Activated CD4-positive, alpha-beta T cell treated with anti-CD3 and anti-CD28 coated beads for 36 hours (primary cell): Measurements from ENCODE around the gene RAB8A. TPM values are rescaled to one million over a fixed set of nuclear protein-coding genes. Genes with fewer than 3 reads are reported as not detected.
A peak's percentile ranks its signal among the peaks of the same experiment; 100 is the strongest.

ENCODE experiments used
- ATAC-seq: fragments of 200-7000 bp; cut with Tn5 transposase; one replicate; pipeline ENCODE4 v1.10.0; 2021; ENCODE audit warnings: mild to moderate bottlenecking, moderate library complexity
- CTCF ChIA-PET: fragments of 350-600 bp; sonication (Branson Sonifier 250); formaldehyde crosslinking; loops from one replicate; lab custom pipeline; 2021; ENCODE audit warnings: antibody characterized with exemption; lab: Charles Lee
- POLR2A ChIA-PET: fragments of 350-600 bp; sonication (Branson Sonifier 250); formaldehyde crosslinking; loops from one replicate; lab custom pipeline; 2021; ENCODE audit warnings: antibody characterized with exemption, inconsistent platforms; lab: Charles Lee
- DNase-seq: peaks from one replicate; pipeline ENCODE4 v3.0.0-alpha.2; 2020
- H3K27ac Mint-ChIP-seq: one replicate; pipeline ENCODE4 v1.8.0; 2021; ENCODE audit warnings: mixed read lengths
- H3K27me3 Mint-ChIP-seq: one replicate; pipeline ENCODE4 v1.8.0; 2021; ENCODE audit warnings: mixed read lengths
- H3K36me3 Mint-ChIP-seq: one replicate; pipeline ENCODE4 v1.8.0; 2021; ENCODE audit warnings: low read depth, mixed read lengths
- H3K4me1 Mint-ChIP-seq: one replicate; pipeline ENCODE4 v1.8.0; 2021; ENCODE audit warnings: mixed read lengths
- H3K4me3 Mint-ChIP-seq: one replicate; pipeline ENCODE4 v1.8.0; 2021; ENCODE audit warnings: mild to moderate bottlenecking, moderate library complexity, mixed read lengths
- H3K9me3 Mint-ChIP-seq: one replicate; pipeline ENCODE4 v1.8.0; 2021; ENCODE audit warnings: low read depth, mixed read lengths
- intact Hi-C, 2 experiments: fragments of 100-400 bp; cut with DNase I in 1 of 2; cut with micrococcal nuclease in 1 of 2; formaldehyde crosslinking; loops; one replicate each; pipeline versions ENCODE4 v1.14.2 to v1.15.1; 2022 to 2024; cut with DNase I, micrococcal nuclease
- total RNA-seq, 2 experiments: library from RNA; stranded (reverse); gene quantifications; one replicate each; pipeline ENCODE4 v1.2.3, GENCODE V29; 2021

RAB8A gene
- total RNA-seq, 2 experiments from 2014 or later, result 165 to 218 TPM

DNA sequence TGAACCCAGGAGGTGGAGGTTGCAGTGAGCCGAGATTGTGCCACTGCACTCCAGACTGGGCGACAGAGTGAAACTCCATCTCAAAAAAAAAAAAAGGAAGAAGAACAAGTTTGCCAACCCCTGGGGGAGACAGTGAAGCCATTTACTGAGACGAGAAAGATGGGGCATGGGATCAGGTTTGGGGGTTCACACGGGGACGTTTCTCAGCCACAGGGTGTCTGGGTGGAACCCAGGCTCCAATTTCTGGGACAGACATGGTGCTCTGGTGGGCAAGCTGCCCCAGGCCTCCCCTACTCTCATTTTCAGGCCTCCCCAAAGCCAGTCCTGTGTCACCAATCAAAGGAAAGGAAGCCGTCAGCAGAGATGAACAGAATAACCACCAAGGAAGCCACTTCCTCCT is 45.2 kb downstream of the RAB8A start:
- H3K27me3 Mint-ChIP-seq, result no peaks in the 10 kb centered on the region
- peaks cover 17% of the 10 kb centered on the region for H3K4me1 Mint-ChIP-seq
- H3K9me3 Mint-ChIP-seq, result no peaks in the 10 kb centered on the region
- DNase-seq (no peak), ATAC-seq (no peak)
- POLR2A ChIA-PET, result no interaction called here
- H3K36me3 Mint-ChIP-seq, result peaks cover 44% of the 10 kb centered on the region
- H3K4me3 Mint-ChIP-seq, result no peak overlapping the region
- CTCF ChIA-PET, result no interaction called here
- no peak overlapping the region for H3K27ac Mint-ChIP-seq
- intact Hi-C loops, result no loop called here

GRCh38 chr19:16157601-16158000 is 45.9 kb downstream of the RAB8A start:
- Mint-ChIP-seq H3K36me3 (peaks cover 41% of the 10 kb centered on the region), H3K9me3 (no peaks in the 10 kb centered on the region), H3K27me3 (no peaks in the 10 kb centered on the region), H3K4me3 (no peak overlapping the region), H3K27ac (no peak overlapping the region), H3K4me1 (peaks cover 18% of the 10 kb centered on the region)
- no peak for DNase-seq
- no peak for ATAC-seq
- POLR2A ChIA-PET, result no interaction called here
- CTCF ChIA-PET, result no interaction called here
- intact Hi-C loops, result no loop called here

DNA sequence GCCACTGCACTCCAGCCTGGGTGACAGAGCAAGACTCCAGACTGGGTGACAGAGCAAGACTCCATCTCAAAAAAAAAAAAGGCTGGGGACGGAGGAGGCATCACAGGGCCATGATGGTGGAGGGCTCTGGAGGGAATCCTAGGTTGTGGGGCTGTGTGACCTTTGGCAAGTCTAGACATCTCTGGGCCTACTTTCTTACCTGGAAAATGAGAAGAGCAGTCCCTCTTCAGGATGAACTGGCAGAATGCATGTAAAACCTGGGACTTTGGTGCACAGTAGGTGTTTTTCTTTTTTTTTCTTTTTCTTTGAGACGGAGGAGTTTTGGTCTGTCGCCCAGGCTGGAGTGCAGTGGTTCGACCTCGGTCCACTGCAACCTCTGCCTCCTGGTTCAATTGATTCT is 48.0 kb downstream of the RAB8A start:
- Mint-ChIP-seq H3K27ac (no peak overlapping the region), H3K27me3 (no peaks in the 10 kb centered on the region), H3K36me3 (peaks cover 24% of the 10 kb centered on the region), H3K4me1 (peaks cover 18% of the 10 kb centered on the region), H3K9me3 (no peaks in the 10 kb centered on the region), H3K4me3 (no peak overlapping the region)
- no peak for ATAC-seq
- intact Hi-C loops, result loop anchor here in 1 of 2 experiments (2.0 to 5.0 kb wide), 2 partner anchors 89 to 117 kb away; no protein-coding TSS in a partner anchor
- POLR2A ChIA-PET, result no interaction called here
- DNase-seq, result no peak
- CTCF ChIA-PET, result no interaction called here

GRCh38 chr19:16160445-16160942 is 48.8 kb downstream of the RAB8A start:
- ChIA-PET CTCF (interaction anchor here (0.6 to 1.3 kb wide), 4 partner anchors 9 to 119 kb away, joined by 3 to 5 read pairs (median 4); no protein-coding TSS in a partner anchor), POLR2A (no interaction called here)
- ATAC-seq, result peak; percentile 20
- intact Hi-C loops, result loop anchor here in 1 of 2 experiments (2.0 to 5.0 kb wide), 2 partner anchors 90 to 118 kb away; no protein-coding TSS in a partner anchor
- Mint-ChIP-seq H3K27me3 (no peaks in the 10 kb centered on the region), H3K9me3 (no peaks in the 10 kb centered on the region), H3K4me1 (peaks cover 18% of the 10 kb centered on the region), H3K4me3 (no peak overlapping the region), H3K36me3 (peaks cover 16% of the 10 kb centered on the region), H3K27ac (peak overlapping the region; percentile 60)
- no peak for DNase-seq

GRCh38 chr19:16160943-16161560 is 49.4 kb downstream of the RAB8A start:
- H3K9me3 Mint-ChIP-seq, result no peaks in the 10 kb centered on the region
- peaks cover 13% of the 10 kb centered on the region for H3K36me3 Mint-ChIP-seq
- H3K27me3 Mint-ChIP-seq, result no peaks in the 10 kb centered on the region
- CTCF ChIA-PET, result interaction anchor here (0.6 to 1.3 kb wide), 6 partner anchors 9 to 120 kb away, joined by 3 to 5 read pairs (median 4); no protein-coding TSS in a partner anchor
- ATAC-seq (peak; percentile 86), DNase-seq (peak; percentile 73)
- H3K27ac Mint-ChIP-seq, result peak overlapping the region; percentile 60
- intact Hi-C loops, result loop anchor here (1.0 to 5.0 kb wide), 3 partner anchors 42 to 119 kb away; no protein-coding TSS in a partner anchor
- H3K4me1 Mint-ChIP-seq, result peaks cover 18% of the 10 kb centered on the region
- peak overlapping the region; percentile 28 for H3K4me3 Mint-ChIP-seq
- POLR2A ChIA-PET, result interaction anchor here (0.5 to 1.2 kb wide), 4 partner anchors 34 to 665 kb away, joined by 3 to 10 read pairs (median 3); no protein-coding TSS in a partner anchor

DNA sequence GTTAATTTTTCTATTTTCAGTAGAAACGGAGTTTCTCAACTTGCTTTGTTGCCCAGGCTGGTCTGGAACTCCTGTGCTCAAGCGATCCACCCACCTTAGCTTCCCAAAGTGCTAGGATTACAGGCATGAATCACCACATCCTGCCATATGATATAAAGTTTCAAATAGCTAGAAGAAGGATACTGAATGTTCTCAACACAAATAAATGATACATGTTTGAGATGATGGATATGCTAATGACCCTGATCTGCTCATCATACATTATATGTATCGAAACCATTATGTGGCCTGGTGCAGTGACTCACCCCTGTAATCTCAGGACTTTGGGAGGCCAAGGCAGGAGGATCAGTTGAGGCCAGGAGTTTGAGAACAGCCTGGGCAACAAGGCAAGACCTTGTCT is 50.2 kb downstream of the RAB8A start:
- ATAC-seq (peak; percentile 54), DNase-seq (peak; percentile 63)
- POLR2A ChIA-PET, result interaction anchor here (0.5 to 1.2 kb wide), 6 partner anchors 35 to 1747 kb away, joined by 3 to 10 read pairs (median 4); no protein-coding TSS in a partner anchor
- H3K27me3 Mint-ChIP-seq, result no peaks in the 10 kb centered on the region
- CTCF ChIA-PET, result interaction anchor here (0.6 to 1.3 kb wide), 7 partner anchors 8 to 185 kb away, joined by 3 to 4 read pairs (median 3); no protein-coding TSS in a partner anchor
- H3K27ac Mint-ChIP-seq, result no peak overlapping the region
- peaks cover 18% of the 10 kb centered on the region for H3K4me1 Mint-ChIP-seq
- no peaks in the 10 kb centered on the region for H3K9me3 Mint-ChIP-seq
- intact Hi-C loops, result loop anchor here (1.0 to 5.0 kb wide), 3 partner anchors 43 to 120 kb away; no protein-coding TSS in a partner anchor
- no peak overlapping the region for H3K4me3 Mint-ChIP-seq
- H3K36me3 Mint-ChIP-seq, result peaks cover 9% of the 10 kb centered on the region

DNA sequence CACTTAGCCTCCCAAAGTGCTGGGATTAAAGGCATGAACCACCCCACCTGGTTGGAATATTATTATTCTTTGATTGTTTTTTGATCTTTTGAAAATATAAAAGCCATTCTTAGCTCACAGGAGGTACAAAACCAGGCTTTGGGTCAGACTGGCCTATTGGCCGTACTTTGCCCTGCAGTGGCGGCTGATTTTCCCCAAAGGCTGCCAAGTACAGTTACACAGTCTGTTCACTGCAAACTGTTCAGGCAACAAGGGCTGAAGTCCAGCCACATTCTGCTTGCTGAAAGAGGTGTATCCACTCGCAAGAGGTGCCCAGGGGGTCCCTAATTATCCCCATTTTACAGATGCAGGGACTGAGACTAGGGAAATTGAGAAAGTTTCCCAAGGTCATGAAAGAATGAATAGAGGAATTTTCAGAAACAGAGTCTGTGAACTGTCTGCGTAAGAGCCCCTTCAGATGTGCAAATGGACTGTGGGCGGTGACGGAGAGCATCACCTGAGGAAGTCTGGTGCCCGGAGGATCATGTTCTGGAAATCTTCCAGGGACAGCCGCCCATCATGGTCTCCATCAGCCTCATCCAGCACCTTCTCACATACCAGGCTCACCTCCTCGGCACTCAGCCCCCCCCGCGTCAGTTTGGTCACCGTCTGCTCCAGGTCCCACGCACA is 52.7 kb downstream of the RAB8A start:
- no peaks in the 10 kb centered on the region for H3K36me3 Mint-ChIP-seq
- no peaks in the 10 kb centered on the region for H3K9me3 Mint-ChIP-seq
- no peak overlapping the region for H3K4me3 Mint-ChIP-seq
- DNase-seq (no peak), ATAC-seq (no peak)
- POLR2A ChIA-PET, result no interaction called here
- H3K27me3 Mint-ChIP-seq, result no peaks in the 10 kb centered on the region
- H3K4me1 Mint-ChIP-seq, result peaks cover 21% of the 10 kb centered on the region
- CTCF ChIA-PET, result no interaction called here
- intact Hi-C loops, result loop anchor here in 1 of 2 experiments (5.0 kb wide), 1 partner anchor 122 kb away; no protein-coding TSS in a partner anchor
- H3K27ac Mint-ChIP-seq, result no peak overlapping the region

- no peak for DNase-seq
- POLR2A ChIA-PET, result no interaction called here
- H3K9me3 Mint-ChIP-seq, result no peaks in the 10 kb centered on the region
- peaks cover 9% of the 10 kb centered on the region for H3K4me1 Mint-ChIP-seq
- CTCF ChIA-PET, result no interaction called here
- no peaks in the 10 kb centered on the region for H3K27me3 Mint-ChIP-seq
- H3K36me3 Mint-ChIP-seq, result no peaks in the 10 kb centered on the region
- H3K27ac Mint-ChIP-seq, result no peak overlapping the region
- intact Hi-C loops, result no loop called here
- no peak for ATAC-seq
- H3K4me3 Mint-ChIP-seq, result no peak overlapping the region
These were observed 54.7 kb downstream of the RAB8A start for GRCh38 chr19:16166417-16166816.

DNA sequence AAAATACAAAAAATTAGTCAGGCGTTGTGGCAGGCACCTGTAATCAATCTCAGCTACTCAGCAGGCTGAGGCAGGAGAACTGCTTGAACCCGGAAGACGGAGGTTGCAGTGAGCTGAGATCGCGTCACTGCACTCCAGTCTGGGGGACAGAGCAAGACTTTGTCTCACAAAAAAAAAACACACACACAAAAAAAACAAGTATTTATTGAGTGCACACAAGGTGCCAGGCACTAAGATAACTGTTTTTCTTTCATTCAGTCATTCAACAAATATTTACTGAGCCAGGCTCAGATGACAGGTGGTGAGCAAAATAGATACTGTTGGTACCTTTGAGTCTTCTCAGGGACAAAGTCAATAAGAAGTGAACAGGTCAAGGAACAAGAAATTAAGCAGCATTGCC is 55.4 kb downstream of the RAB8A start:
- H3K4me3 Mint-ChIP-seq, result no peak overlapping the region
- no peak overlapping the region for H3K27ac Mint-ChIP-seq
- peaks cover 3% of the 10 kb centered on the region for H3K4me1 Mint-ChIP-seq
- H3K9me3 Mint-ChIP-seq, result no peaks in the 10 kb centered on the region
- H3K36me3 Mint-ChIP-seq, result no peaks in the 10 kb centered on the region
- CTCF ChIA-PET, result no interaction called here
- DNase-seq (no peak), ATAC-seq (no peak)
- intact Hi-C loops, result no loop called here
- POLR2A ChIA-PET, result no interaction called here
- H3K27me3 Mint-ChIP-seq, result no peaks in the 10 kb centered on the region

- DNase-seq (no peak), ATAC-seq (peak; percentile 65)
- H3K9me3 Mint-ChIP-seq, result no peaks in the 10 kb centered on the region
- no peak overlapping the region for H3K27ac Mint-ChIP-seq
- ChIA-PET POLR2A (no interaction called here), CTCF (interaction anchor here (0.6 to 1.4 kb wide), 3 partner anchors 25 to 538 kb away, joined by 3 to 7 read pairs (median 4); no protein-coding TSS in a partner anchor)
- H3K4me1 Mint-ChIP-seq, result peaks cover 3% of the 10 kb centered on the region
- H3K36me3 Mint-ChIP-seq, result no peaks in the 10 kb centered on the region
- no peaks in the 10 kb centered on the region for H3K27me3 Mint-ChIP-seq
- no peak overlapping the region for H3K4me3 Mint-ChIP-seq
- intact Hi-C loops, result no loop called here
These were observed 56.9 kb downstream of the RAB8A start for GRCh38 chr19:16168465-16169081.

- ChIA-PET POLR2A (no interaction called here), CTCF (interaction anchor here (0.6 to 1.5 kb wide), 3 partner anchors 9 to 128 kb away, joined by 3 read pairs; no protein-coding TSS in a partner anchor)
- intact Hi-C loops, result loop anchor here in 1 of 2 experiments (5.0 kb wide), 1 partner anchor 33 kb away; no protein-coding TSS in a partner anchor
- DNase-seq (no peak), ATAC-seq (no peak)
- no peaks in the 10 kb centered on the region for H3K27me3 Mint-ChIP-seq
- no peaks in the 10 kb centered on the region for H3K9me3 Mint-ChIP-seq
- no peak overlapping the region for H3K4me3 Mint-ChIP-seq
- H3K4me1 Mint-ChIP-seq, result peaks cover 3% of the 10 kb centered on the region
- H3K36me3 Mint-ChIP-seq, result no peaks in the 10 kb centered on the region
- no peak overlapping the region for H3K27ac Mint-ChIP-seq
These were observed 58.4 kb downstream of the RAB8A start for GRCh38 chr19:16170134-16170533.
